MM.1S (cell line): ENCODE data around the gene SEMA4B.

Source experiments
- DNase-seq: peaks from one replicate; pipeline ENCODE4 v3.0.0-alpha.2; 2015
- H2AFZ ChIP-seq: fragments of 300-600 bp; sonication (generic); 2 replicates; pipeline ENCODE4 v1.6.0; 2016; ENCODE audit warnings: antibody characterized with exemption, low read length
- H3F3A ChIP-seq: fragments of 300-600 bp; sonication (generic); 2 replicates; pipeline ENCODE4 v1.6.1; 2016; ENCODE audit warnings: mild to moderate bottlenecking, antibody characterized with exemption, low read length, moderate library complexity, mixed read lengths; ENCODE audit not compliant: insufficient read depth
- H3K27ac ChIP-seq: fragments of 300-600 bp; sonication (generic); 2 replicates; pipeline ENCODE4 v1.5.1; 2016; ENCODE audit warnings: mild to moderate bottlenecking, low read length
- H3K27me3 ChIP-seq: fragments of 300-600 bp; sonication (generic); replicated peaks from 2 replicates; pipeline ENCODE4 v1.6.0; 2016; ENCODE audit warnings: low read length; ENCODE audit not compliant: insufficient read depth
- H3K36me3 ChIP-seq: fragments of 300-600 bp; sonication (generic); replicated peaks from 2 replicates; pipeline ENCODE4 v1.6.1; 2016; ENCODE audit warnings: mild to moderate bottlenecking, low read length, mixed read lengths; ENCODE audit not compliant: insufficient read depth
- H3K4me1 ChIP-seq: fragments of 300-600 bp; sonication (generic); 2 replicates; pipeline ENCODE4 v1.6.1; 2016; ENCODE audit warnings: low read length, mixed read lengths
- H3K4me2 ChIP-seq: fragments of 300-600 bp; sonication (generic); 2 replicates; pipeline ENCODE4 v1.6.0; 2016; ENCODE audit warnings: low read depth, low read length
- H3K4me3 ChIP-seq: fragments of 300-600 bp; sonication (generic); 2 replicates; pipeline ENCODE4 v1.5.1; 2016; ENCODE audit warnings: low read length, mixed read lengths
- H3K79me2 ChIP-seq: fragments of 300-600 bp; sonication (generic); 2 replicates; pipeline ENCODE4 v1.6.1; 2016; ENCODE audit warnings: mixed run types, low read length, mixed read lengths
- H3K9ac ChIP-seq: fragments of 300-600 bp; sonication (generic); 2 replicates; pipeline ENCODE4 v1.6.1; 2016; ENCODE audit warnings: low read length, mixed read lengths
- H3K9me2 ChIP-seq: fragments of 300-600 bp; sonication (generic); replicated peaks from 2 replicates; pipeline ENCODE4 v1.6.1; 2016; ENCODE audit warnings: mild to moderate bottlenecking, low read length, mixed read lengths; ENCODE audit not compliant: insufficient read depth
- H3K9me3 ChIP-seq: fragments of 300-600 bp; sonication (generic); replicated peaks from 2 replicates; pipeline ENCODE4 v1.6.1; 2016; ENCODE audit warnings: mild to moderate bottlenecking, low read length, mixed read lengths; ENCODE audit not compliant: insufficient read depth
- H4K20me1 ChIP-seq: fragments of 300-600 bp; sonication (generic); 2 replicates; pipeline ENCODE4 v1.6.1; 2016; ENCODE audit warnings: mild to moderate bottlenecking, low read length, moderate library complexity, mixed read lengths; ENCODE audit not compliant: insufficient read depth
- EZH2 ChIP-seq: fragments of 300-600 bp; sonication (generic); optimal IDR thresholded peaks from 2 replicates; pipeline ENCODE3; 2017; ENCODE audit warnings: low read depth, mild to moderate bottlenecking, antibody characterized with exemption, low read length, mixed read lengths
- EZH2phosphoT487 ChIP-seq: fragments of 300-600 bp; sonication (generic); IDR thresholded peaks from 2 replicates; pipeline ENCODE4 v1.6.1; 2018; ENCODE audit warnings: antibody characterized with exemption, low read length
- TF ChIP-seq, protein P1 (sequence below): fragments of 300-600 bp; sonication (generic); IDR thresholded peaks from 2 replicates; pipeline ENCODE4 v1.5.1; 2016; ENCODE audit warnings: antibody characterized with exemption, low read length, mixed read lengths

The SEMA4B gene

DNA sequence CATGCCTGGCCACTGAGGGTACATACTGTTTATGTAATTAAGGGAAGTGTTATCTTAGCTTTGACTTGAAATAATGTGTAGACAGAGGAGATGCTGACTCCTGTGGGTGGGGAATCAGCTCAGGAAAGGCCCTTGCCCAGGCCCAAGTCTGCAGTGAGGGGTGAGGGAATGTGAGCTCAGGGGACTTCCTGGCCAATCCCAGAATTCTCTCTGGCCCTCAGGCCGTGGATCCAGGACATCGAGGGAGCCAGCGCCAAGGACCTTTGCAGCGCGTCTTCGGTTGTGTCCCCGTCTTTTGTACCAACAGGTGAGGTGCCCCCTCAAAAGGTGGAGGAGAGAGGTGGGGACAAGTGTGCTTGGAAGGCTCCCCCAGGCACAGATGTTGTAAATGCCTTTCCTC is 26.2 kb downstream of the SEMA4B start:
- H3K4me1 ChIP-seq, result peaks cover 5% of the 10 kb centered on the region
- H3F3A ChIP-seq, result no peaks in the 10 kb centered on the region
- peaks cover 9% of the 10 kb centered on the region; the same call in 1 of the 2 replicates for H3K36me3 ChIP-seq

DNA sequence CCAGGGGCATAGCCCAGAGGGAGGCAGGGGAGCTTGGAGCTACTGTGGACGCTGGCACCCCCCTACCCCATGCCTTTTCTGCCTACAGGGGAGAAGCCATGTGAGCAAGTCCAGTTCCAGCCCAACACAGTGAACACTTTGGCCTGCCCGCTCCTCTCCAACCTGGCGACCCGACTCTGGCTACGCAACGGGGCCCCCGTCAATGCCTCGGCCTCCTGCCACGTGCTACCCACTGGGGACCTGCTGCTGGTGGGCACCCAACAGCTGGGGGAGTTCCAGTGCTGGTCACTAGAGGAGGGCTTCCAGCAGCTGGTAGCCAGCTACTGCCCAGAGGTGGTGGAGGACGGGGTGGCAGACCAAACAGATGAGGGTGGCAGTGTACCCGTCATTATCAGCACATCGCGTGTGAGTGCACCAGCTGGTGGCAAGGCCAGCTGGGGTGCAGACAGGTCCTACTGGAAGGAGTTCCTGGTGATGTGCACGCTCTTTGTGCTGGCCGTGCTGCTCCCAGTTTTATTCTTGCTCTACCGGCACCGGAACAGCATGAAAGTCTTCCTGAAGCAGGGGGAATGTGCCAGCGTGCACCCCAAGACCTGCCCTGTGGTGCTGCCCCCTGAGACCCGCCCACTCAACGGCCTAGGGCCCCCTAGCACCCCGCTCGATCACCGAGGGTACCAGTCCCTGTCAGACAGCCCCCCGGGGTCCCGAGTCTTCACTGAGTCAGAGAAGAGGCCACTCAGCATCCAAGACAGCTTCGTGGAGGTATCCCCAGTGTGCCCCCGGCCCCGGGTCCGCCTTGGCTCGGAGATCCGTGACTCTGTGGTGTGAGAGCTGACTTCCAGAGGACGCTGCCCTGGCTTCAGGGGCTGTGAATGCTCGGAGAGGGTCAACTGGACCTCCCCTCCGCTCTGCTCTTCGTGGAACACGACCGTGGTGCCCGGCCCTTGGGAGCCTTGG is 27.0 kb downstream of the SEMA4B start:
- no peaks in the 10 kb centered on the region for H4K20me1 ChIP-seq
- H3K4me1 ChIP-seq, result peaks cover 7% of the 10 kb centered on the region
- H3K27me3 ChIP-seq, result no peaks in the 10 kb centered on the region
- H3K4me2 ChIP-seq, result no peak overlapping the region
- H3K9me3 ChIP-seq, result no peaks in the 10 kb centered on the region
- DNase-seq, result no peak
- peaks cover 11% of the 10 kb centered on the region for H3K79me2 ChIP-seq
- peaks cover 5% of the 10 kb centered on the region for H3F3A ChIP-seq
- H3K4me3 ChIP-seq, result no peak overlapping the region
- peaks cover 9% of the 10 kb centered on the region; the same call in 1 of the 2 replicates for H3K36me3 ChIP-seq
- H2AFZ ChIP-seq, result no peak overlapping the region
- no peaks in the 10 kb centered on the region for H3K9me2 ChIP-seq
- no peak for TF ChIP-seq EZH2phosphoT487
- TF ChIP-seq, protein P1, sequence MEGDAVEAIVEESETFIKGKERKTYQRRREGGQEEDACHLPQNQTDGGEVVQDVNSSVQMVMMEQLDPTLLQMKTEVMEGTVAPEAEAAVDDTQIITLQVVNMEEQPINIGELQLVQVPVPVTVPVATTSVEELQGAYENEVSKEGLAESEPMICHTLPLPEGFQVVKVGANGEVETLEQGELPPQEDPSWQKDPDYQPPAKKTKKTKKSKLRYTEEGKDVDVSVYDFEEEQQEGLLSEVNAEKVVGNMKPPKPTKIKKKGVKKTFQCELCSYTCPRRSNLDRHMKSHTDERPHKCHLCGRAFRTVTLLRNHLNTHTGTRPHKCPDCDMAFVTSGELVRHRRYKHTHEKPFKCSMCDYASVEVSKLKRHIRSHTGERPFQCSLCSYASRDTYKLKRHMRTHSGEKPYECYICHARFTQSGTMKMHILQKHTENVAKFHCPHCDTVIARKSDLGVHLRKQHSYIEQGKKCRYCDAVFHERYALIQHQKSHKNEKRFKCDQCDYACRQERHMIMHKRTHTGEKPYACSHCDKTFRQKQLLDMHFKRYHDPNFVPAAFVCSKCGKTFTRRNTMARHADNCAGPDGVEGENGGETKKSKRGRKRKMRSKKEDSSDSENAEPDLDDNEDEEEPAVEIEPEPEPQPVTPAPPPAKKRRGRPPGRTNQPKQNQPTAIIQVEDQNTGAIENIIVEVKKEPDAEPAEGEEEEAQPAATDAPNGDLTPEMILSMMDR, result no peak
- no peak overlapping the region for H3K9ac ChIP-seq
- H3K27ac ChIP-seq, result no peak overlapping the region

More for the DNA sequence above, 26.2 kb downstream of the SEMA4B start:
- H3K79me2 ChIP-seq, result peaks cover 7% of the 10 kb centered on the region
- no peaks in the 10 kb centered on the region for H4K20me1 ChIP-seq
- H2AFZ ChIP-seq, result no peak overlapping the region
- H3K9me3 ChIP-seq, result no peaks in the 10 kb centered on the region
- no peak overlapping the region for H3K4me3 ChIP-seq
- TF ChIP-seq, protein P1, result no peak
- TF ChIP-seq EZH2 (no peak), EZH2phosphoT487 (no peak)
- H3K9ac ChIP-seq, result no peak overlapping the region
- H3K4me2 ChIP-seq, result no peak overlapping the region
- H3K27me3 ChIP-seq, result no peaks in the 10 kb centered on the region
- H3K27ac ChIP-seq, result no peak overlapping the region
- DNase-seq, result no peak
- no peaks in the 10 kb centered on the region for H3K9me2 ChIP-seq

DNA sequence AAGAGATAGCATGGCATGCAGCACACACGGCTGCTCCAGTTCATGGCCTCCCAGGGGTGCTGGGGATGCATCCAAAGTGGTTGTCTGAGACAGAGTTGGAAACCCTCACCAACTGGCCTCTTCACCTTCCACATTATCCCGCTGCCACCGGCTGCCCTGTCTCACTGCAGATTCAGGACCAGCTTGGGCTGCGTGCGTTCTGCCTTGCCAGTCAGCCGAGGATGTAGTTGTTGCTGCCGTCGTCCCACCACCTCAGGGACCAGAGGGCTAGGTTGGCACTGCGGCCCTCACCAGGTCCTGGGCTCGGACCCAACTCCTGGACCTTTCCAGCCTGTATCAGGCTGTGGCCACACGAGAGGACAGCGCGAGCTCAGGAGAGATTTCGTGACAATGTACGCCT is 27.8 kb downstream of the SEMA4B start:
- no peak overlapping the region for H3K9ac ChIP-seq
- H3K4me1 ChIP-seq, result peaks cover 7% of the 10 kb centered on the region
- no peak overlapping the region for H3K27ac ChIP-seq
- peaks cover 11% of the 10 kb centered on the region for H3F3A ChIP-seq
- no peak overlapping the region for H3K4me3 ChIP-seq
- H3K4me2 ChIP-seq, result no peak overlapping the region
- H3K9me2 ChIP-seq, result no peaks in the 10 kb centered on the region
- no peaks in the 10 kb centered on the region for H3K9me3 ChIP-seq
- H3K36me3 ChIP-seq, result peaks cover 9% of the 10 kb centered on the region; the same call in 1 of the 2 replicates
- TF ChIP-seq, protein P1, result no peak
- TF ChIP-seq EZH2phosphoT487 (no peak), EZH2 (no peak)
- no peak overlapping the region for H2AFZ ChIP-seq
- no peaks in the 10 kb centered on the region for H3K27me3 ChIP-seq
- no peaks in the 10 kb centered on the region for H4K20me1 ChIP-seq
- no peak for DNase-seq
- H3K79me2 ChIP-seq, result peaks cover 11% of the 10 kb centered on the region
